A673 (cell line): ENCODE results near the gene NCBP2. TPM values are rescaled to one million over a fixed set of nuclear protein-coding genes. Genes with fewer than 3 reads are reported as not detected.

Experiments used
- BruUV-seq: library from RNA; stranded (reverse); fragments of 400-500 nt; replicated peaks from 2 replicates; lab custom pipeline; 2021; lab: Mats Ljungman, UMichigan
- CTCF ChIA-PET: fragments of 300-600 bp; sonication (Branson Sonifier 250); formaldehyde crosslinking; loops from one replicate; lab custom pipeline; 2022; ENCODE audit warnings: antibody characterized with exemption; lab: Charles Lee
- POLR2A ChIA-PET: fragments of 300-600 bp; sonication (Branson Sonifier 250); formaldehyde crosslinking; loops from one replicate; lab custom pipeline; 2022; ENCODE audit warnings: antibody characterized with exemption; ENCODE audit not compliant: low non-redundant PET; lab: Charles Lee
- DNase-seq: peaks from one replicate; pipeline ENCODE4 v3.0.0-alpha.2; 2015; ENCODE audit warnings: low spot score
- H3K27ac ChIP-seq: fragments of 200-600 bp; sonication (generic); 2 replicates; pipeline ENCODE4 v1.5.1; 2016; ENCODE audit warnings: mixed run types, low read depth, mild to moderate bottlenecking, mixed read lengths, antibody characterized with exemption, low read length; ENCODE audit not compliant: poor library complexity, severe bottlenecking
- H3K27me3 ChIP-seq: fragments of 200-600 bp; sonication (generic); replicated peaks from 2 replicates; pipeline ENCODE4 v1.6.1; 2017; ENCODE audit warnings: mixed run types, low read depth, mild to moderate bottlenecking, mixed read lengths, antibody characterized with exemption, low read length; ENCODE audit not compliant: insufficient read depth, poor library complexity
- H3K36me3 ChIP-seq: fragments of 200-600 bp; sonication (generic); 2 replicates; pipeline ENCODE4 v1.6.1; 2016; ENCODE audit warnings: mixed run types, mild to moderate bottlenecking, mixed read lengths, antibody characterized with exemption, low read length; ENCODE audit not compliant: insufficient read depth, poor library complexity, severe bottlenecking
- H3K4me1 ChIP-seq: fragments of 200-600 bp; sonication (generic); 2 replicates; pipeline ENCODE4 v1.6.1; 2017; ENCODE audit warnings: mixed run types, mild to moderate bottlenecking, mixed read lengths, antibody characterized with exemption, low read length; ENCODE audit not compliant: insufficient read depth, poor library complexity, severe bottlenecking
- H3K4me3 ChIP-seq: fragments of 200-600 bp; sonication (generic); 2 replicates; pipeline ENCODE4 v1.5.1; 2016; ENCODE audit warnings: low read depth, mixed run types, mild to moderate bottlenecking, mixed read lengths, low read length; ENCODE audit not compliant: poor library complexity, severe bottlenecking
- H3K9me3 ChIP-seq: fragments of 200-600 bp; sonication (generic); 2 replicates; pipeline ENCODE4 v1.6.1; 2016; ENCODE audit warnings: mixed run types, low read depth, mild to moderate bottlenecking, mixed read lengths, antibody characterized with exemption, low read length; ENCODE audit not compliant: poor library complexity, severe bottlenecking
- CTCF ChIP-seq: fragments of 300-800, 200-600 bp; sonication (generic); conservative IDR thresholded peaks from 2 replicates; pipeline ENCODE4 v1.5.1; 2017; ENCODE audit warnings: low read depth, mild to moderate bottlenecking, antibody characterized with exemption, low read length, moderate library complexity, mixed read lengths
- EZH2 ChIP-seq: fragments of 200-600 bp; sonication (generic); IDR thresholded peaks from 2 replicates; pipeline ENCODE4 v1.6.1; 2017; ENCODE audit warnings: borderline replicate concordance, low read depth, mild to moderate bottlenecking, mixed read lengths, antibody characterized with exemption, low read length; ENCODE audit not compliant: poor library complexity, severe bottlenecking
- intact Hi-C: fragments of 100-400 bp; cut with micrococcal nuclease; formaldehyde crosslinking; loops from one replicate; pipeline ENCODE4 v1.10.0; 2022; ENCODE audit not compliant: unreplicated experiment
- total RNA-seq: library from RNA; stranded (reverse); gene quantifications from 2 replicates; pipeline ENCODE4 v1.2.3, GENCODE V29; 2021

Gene NCBP2
- total RNA-seq, 1 experiment from 2014 or later: 93.7 TPM

- no peak for TF ChIP-seq EZH2
- TF ChIP-seq CTCF: no peak
- ChIA-PET CTCF (no interaction called here), POLR2A (no interaction called here)
- Histone ChIP-seq H3K27ac (no peak overlapping the region), H3K9me3 (no peaks in the 10 kb centered on the region), H3K36me3 (peaks cover 51% of the 10 kb centered on the region), H3K4me3 (no peak overlapping the region), H3K27me3 (no peaks in the 10 kb centered on the region), H3K4me1 (no peaks in the 10 kb centered on the region)
- DNase-seq: no peak
- BruUV-seq: no TSS peak
- intact Hi-C loops: no loop called here
Observed at GRCh38 chr3:196931828-196932587, 10.3 kb downstream of the NCBP2 start.

GRCh38 chr3:196931157-196931556, 11.2 kb downstream of the NCBP2 start:
- Histone ChIP-seq H3K4me1 (no peaks in the 10 kb centered on the region), H3K27ac (no peak overlapping the region), H3K4me3 (no peak overlapping the region), H3K27me3 (no peaks in the 10 kb centered on the region), H3K9me3 (no peaks in the 10 kb centered on the region), H3K36me3 (peaks cover 42% of the 10 kb centered on the region)
- BruUV-seq: no TSS peak
- TF ChIP-seq CTCF: no peak
- TF ChIP-seq EZH2: no peak
- ChIA-PET POLR2A (no interaction called here), CTCF (no interaction called here)
- no peak for DNase-seq
- intact Hi-C loops: no loop called here

- Histone ChIP-seq H3K27ac (no peak overlapping the region), H3K4me3 (no peak overlapping the region), H3K4me1 (no peaks in the 10 kb centered on the region), H3K27me3 (no peaks in the 10 kb centered on the region), H3K36me3 (peaks cover 16% of the 10 kb centered on the region), H3K9me3 (no peaks in the 10 kb centered on the region)
- CTCF ChIA-PET: no interaction called here
- intact Hi-C loops: no loop called here
- DNase-seq: peak; percentile 23
- POLR2A ChIA-PET: no interaction called here
- BruUV-seq: no TSS peak
- TF ChIP-seq CTCF: no peak
- no peak for TF ChIP-seq EZH2
Observed at GRCh38 chr3:196927571-196928453, 14.5 kb downstream of the NCBP2 start.
